Measurements from ENCODE around the gene TMEM129.

The TMEM129 gene

DNA sequence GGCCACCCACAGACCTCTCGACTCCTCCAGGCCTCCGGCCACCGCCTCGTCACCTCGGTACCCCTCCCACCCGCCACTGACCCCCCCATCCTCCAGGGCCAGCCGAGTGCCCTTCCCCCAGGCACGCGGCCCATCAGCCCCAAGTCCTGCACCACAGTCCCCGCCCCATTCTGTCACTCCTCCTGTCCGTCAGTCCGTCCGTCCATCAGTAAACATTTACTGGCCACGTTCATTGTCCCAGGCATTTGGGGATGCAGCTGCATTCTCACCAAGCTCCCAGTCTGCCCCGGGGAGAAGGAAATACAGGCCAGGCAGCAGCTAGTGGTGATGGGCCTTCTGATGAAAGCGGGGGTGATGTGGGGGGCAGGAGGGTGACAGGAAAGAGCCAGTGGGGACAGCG lies 36.7 kb upstream of the TMEM129 start:
- DNase-seq (ENCODE audit: low spot score), result no peak

DNA sequence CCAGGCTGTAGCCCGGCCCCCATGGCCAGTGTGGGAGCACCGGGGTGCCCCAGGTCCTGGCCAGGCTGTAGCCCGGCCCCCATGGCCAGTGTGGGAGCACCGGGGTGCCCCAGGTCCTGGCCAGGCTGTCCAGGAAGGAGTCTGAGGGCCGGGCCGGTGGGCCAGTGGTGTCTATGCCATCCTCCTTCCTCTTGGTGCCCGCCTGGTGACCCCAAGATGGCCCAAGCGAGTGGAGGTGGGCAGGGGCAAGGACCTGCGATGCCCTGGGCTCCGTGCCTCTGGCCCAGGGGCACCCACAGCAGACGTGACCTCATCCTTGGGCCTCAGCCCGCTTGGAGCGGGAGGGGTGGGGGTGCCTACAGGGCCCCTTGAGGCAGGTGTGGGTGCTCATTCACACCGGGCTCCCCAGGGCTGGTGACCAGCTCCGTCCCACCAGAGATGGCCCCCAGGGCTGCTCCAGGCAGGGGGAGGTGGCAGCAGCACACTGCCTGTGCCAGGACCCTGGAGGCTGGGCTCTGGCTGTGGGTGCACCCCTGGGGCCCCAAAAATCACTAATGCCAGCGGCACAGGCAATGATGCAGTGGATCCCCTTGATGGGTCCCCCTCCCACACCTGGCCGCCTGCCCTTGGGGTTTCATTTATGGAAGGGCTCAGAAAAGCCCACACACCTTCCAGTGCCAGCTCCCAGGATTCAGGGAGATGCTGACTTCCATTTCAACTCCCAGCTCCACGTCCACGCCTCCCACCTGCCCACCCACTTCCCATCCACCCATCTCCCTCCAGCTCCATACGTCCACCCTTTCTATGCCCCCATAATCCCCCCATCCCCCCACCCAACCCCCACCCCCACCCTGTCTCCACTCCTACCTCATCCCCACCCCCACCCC lies 36.0 kb upstream of the TMEM129 start:
- no peak for DNase-seq (ENCODE audit: low spot score)

DNA sequence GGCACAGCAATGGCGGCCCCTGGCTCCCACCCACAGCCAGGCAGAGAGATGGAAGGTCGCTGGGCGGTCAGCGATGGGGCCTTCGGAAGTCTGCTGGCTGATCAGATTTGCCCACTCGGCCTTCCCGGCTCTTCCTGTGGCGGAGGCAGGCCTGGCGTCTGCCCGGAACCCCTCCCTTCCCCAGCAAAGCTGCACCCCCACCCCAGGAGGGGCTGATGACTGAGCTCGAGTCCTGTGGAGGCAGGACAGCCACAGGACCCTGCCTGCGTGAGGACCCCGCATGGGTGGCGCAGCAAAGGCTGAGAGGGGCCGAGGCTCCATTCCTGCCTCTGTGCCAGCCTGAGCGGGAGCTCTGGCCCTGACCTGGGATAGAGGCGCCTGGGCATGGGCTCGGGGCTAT lies 35.0 kb upstream of the TMEM129 start:
- no peak for DNase-seq (ENCODE audit: low spot score)

DNA sequence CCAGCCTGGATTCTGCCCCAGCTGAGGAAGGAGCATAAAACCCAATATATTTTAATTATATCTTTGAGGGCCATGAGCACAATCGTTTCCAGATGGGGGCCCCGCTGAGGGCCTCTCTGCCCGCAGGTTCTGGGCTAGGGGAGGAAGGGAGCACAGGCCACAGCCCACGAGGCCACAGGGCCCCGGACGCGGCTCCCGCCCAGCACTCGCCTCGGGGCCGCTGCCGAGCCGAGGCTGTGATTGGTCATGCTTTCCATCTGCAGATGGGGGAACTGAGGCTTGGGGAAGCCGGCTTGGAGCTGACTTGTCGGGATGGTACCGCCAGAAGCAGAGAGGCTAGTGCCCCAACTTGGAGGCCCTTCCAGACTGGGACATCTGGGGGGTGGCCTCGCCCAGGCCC lies 34.2 kb upstream of the TMEM129 start:
- no peak for DNase-seq (ENCODE audit: low spot score)

DNA sequence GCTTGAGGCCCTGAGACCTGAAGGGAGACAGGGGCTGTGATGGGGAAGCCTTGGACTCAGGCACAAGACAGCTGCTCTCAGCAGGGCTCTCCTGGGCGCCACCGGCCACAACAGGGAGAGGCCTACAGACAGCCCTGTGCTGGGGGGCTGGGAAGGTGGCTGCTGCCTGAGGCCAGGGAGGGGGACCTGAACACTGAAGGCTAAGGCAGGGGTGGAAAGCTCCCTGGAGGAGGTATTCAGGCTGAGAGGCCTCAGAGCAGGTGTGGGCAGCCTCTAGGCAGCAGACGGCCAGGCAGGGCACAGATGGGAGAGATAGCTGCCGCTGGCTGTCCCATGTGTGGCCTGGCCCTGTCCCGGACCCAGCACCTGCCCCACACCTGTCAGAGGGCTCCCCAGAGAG lies 33.2 kb upstream of the TMEM129 start:
- no peak for DNase-seq (ENCODE audit: low spot score)

GRCh38 chr4:1753697-1754311 lies 32.7 kb upstream of the TMEM129 start:
- DNase-seq (ENCODE audit: low spot score), result no peak

DNA sequence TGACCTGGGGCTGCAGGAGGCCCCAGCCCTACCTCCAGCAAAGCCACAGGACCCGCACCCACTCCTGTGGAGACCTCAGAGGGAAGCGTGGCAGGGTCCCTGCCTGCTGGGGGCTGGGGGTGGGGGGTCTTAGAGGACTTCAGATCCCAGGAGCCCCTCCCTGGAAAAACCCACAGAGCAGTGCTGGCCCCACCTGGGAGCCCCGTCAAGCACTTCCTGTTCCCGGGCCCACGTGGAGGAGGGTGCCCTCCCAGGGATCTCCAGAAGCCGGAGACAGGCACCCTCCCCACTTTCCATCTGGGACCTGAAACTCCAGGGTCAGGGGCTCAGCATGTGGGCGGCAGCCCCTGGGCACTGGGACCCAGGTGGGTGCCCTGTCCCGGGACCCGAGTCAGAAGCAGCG lies 32.2 kb upstream of the TMEM129 start:
- no peak for DNase-seq (ENCODE audit: low spot score)

GRCh38 chr4:1752284-1753041 lies 31.3 kb upstream of the TMEM129 start:
- no peak for DNase-seq (ENCODE audit: low spot score)

DNA sequence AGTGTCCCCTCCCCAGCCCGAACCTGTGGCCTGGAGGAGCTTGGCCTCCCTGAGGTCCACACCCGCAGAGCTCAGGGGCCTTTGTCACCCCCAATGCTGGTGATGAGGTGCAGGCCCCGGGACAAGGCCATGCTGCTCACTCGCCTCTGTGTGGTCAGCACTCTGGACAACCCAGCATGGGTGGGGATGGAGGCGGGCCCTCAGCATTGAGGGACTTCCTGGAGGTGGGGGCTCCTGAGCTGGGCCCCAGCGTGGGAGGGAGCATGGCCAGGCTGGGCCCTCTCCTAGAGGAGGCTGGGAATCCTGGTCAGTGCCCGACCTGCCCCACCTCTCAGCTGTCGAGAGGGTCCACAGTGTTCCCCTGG lies 30.8 kb upstream of the TMEM129 start:
- DNase-seq (ENCODE audit: low spot score), result no peak

DNA sequence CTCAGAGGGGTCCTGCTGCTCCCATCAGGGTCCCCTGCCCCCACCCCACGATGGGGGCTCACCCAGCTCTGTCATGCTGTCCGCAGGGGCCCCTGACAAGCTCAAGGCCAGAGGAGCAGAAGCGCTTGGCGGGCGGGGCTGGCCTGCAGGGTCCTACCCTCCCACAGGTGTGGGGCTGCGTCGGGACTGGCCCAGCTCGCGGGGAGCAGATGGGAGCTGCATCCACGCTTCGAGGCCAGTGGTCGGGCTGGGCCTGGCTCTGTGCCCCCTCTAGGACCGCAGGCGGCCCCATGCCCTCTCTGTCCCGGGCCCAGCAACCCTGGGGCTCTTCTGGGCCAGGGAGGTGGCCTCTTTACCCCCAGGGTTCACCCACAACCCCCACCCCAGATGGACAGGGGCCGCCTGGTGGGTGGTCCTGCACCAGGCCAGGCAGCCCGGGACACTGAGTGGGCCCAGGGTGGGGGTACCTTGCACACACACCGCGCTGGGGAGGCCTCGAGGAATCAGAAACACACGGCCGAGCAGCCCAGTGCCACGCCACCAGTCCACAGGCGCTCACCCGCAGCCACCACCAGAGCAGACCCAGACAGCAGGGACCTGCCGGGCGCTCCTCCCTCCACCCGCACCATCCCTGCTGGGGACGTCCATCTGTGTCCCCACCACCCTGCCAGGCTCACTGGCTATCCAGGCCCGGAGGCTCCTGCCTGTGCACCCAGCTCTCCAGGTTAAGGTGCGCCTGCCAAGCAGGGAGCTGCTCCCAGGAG lies 30.2 kb upstream of the TMEM129 start:
- no peak for DNase-seq (ENCODE audit: low spot score)

DNA sequence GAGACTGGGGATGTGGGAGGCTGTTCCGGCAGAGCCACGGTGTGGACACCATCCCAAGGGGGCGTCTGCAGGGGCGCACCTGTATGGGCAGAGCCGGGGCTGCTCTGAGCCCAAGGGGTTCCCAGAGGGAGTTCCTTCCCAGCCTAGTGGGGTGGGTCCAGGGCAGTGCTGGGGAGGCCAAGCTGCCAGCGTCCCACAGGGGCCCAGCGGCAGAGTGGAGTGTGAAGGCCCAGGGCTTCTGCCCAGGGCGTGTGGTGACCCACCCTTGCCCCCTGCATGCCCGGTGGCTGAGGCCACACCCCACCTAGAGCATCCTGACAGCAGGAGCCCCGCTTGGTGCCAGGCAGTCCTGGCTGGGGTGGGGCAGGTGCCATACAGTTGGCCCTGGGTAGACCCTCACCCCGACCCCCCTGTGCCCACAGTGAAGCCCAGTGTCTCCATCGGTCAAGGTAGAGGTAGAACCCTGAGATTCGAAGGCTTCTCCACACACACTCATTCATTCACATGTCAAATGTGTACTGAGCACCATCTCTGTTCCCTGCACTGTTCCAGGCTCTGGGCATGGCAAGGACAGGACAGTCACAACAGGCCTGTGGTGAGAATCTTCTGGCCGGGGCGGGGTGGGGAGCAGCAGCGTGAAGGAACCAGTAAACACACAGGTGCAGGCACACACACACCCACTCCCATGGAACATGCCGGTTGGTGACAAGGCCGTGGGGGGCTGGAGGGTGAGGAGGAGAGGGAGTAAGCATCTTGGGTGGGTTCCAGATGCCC lies 29.4 kb upstream of the TMEM129 start:
- no peak for DNase-seq (ENCODE audit: low spot score)

- DNase-seq (ENCODE audit: low spot score), result no peak
Observed at GRCh38 chr4:1749826-1750225, 28.7 kb upstream of the TMEM129 start.

DNA sequence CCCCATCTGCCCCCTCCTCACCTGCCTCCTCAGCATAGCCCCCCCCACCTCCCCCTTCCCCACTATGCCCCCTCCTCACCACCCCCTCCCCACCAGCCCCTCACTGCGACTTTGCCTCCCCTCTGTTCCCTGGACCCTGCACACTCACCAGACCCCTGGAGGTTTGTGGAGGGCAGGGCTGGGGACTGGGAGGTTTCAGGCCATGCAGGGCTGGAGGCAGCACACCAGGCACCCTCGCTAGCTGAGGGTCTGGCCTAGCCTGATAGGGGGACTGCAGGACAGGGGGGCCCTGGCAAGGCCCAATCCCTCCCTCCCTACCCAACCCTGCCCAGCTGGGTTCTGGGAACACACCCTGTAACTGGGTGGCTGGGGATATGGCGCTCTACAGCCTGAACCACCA lies 28.2 kb upstream of the TMEM129 start:
- no peak for DNase-seq (ENCODE audit: low spot score)

DNA sequence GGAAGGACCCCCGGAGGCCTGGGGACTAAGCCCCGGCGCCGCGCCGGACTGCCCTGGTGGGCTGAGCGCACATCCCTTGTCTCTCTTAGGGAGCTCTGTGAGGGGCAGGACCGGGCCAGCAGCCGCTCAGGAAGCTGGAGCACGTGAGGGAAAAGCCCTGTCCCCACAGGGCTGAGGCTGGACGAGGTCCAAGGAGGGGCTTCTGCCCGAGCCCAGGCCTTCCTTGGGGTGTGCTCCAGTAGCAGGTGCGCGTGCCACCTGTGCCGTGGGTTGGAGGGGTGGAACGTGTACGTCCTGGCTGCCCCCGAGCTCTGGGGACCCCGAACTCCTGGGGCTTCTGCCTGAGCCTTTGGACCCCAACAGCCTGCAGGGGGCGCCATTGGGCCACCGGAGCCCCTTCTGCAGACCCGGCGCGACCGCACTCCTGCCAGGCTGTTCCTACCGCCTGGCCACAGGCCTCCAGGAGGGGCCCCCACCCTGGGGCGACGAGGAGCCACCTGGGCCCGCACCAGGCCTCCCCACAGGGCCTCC lies 27.4 kb upstream of the TMEM129 start:
- peak; percentile 89 for DNase-seq (ENCODE audit: low spot score)

DNA sequence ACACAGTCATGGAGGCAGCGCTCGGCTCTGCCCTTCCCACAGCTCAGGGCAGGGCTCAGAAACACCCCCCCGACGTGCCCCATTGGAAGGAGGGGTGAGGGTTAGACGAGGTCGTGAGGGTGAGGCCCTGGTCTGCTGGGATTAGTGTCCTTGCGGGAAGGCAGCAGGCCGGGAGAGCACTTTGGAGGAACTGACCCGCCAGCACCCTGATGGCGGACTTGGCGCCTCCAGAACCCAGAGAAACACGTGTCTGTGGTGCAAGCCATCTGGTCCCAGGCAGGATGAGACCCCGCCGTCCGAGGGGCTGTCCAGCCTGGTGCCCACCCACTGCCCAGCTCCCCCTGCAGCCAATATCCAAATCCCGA lies 26.5 kb upstream of the TMEM129 start:
- no peak for DNase-seq (ENCODE audit: low spot score)

GRCh38 chr4:1746919-1747602 lies 25.9 kb upstream of the TMEM129 start:
- DNase-seq (ENCODE audit: low spot score), result no peak

- peak; percentile 90 for DNase-seq (ENCODE audit: low spot score)
Observed at GRCh38 chr4:1746265-1746691, 25.2 kb upstream of the TMEM129 start.

- DNase-seq (ENCODE audit: low spot score), result no peak
Observed at GRCh38 chr4:1745697-1746096, 24.6 kb upstream of the TMEM129 start.

GRCh38 chr4:1745165-1745564 lies 24.0 kb upstream of the TMEM129 start:
- DNase-seq (ENCODE audit: low spot score), result no peak

- DNase-seq (ENCODE audit: low spot score), result no peak
Observed at GRCh38 chr4:1744552-1744951, 23.4 kb upstream of the TMEM129 start.

- no peak for DNase-seq (ENCODE audit: low spot score)
Observed at GRCh38 chr4:1743975-1744374, 22.9 kb upstream of the TMEM129 start.

All from germinal center (tissue), 1 donor.